Type B pancreatic cell (in vitro differentiated cells): ENCODE results near the gene DCAF4. TPM values are rescaled to one million over a fixed set of nuclear protein-coding genes. Genes with fewer than 3 reads are reported as not detected.

ENCODE experiments used
- DNase-seq: peaks from one replicate; pipeline ENCODE4 v3.0.0; 2021; ENCODE audit warnings: mixed read lengths; ENCODE audit not compliant: unreplicated experiment; ENCODE audit errors: extremely low spot score
- H3K27ac Mint-ChIP-seq: 2 replicates; pipeline ENCODE4 v1.8.0; 2021; ENCODE audit warnings: mild to moderate bottlenecking, mixed read lengths
- H3K27me3 Mint-ChIP-seq: 2 replicates; pipeline ENCODE4 v1.8.0; 2021; ENCODE audit warnings: mixed read lengths
- H3K36me3 Mint-ChIP-seq: 2 replicates; pipeline ENCODE4 v1.8.0; 2021; ENCODE audit warnings: mixed read lengths
- H3K4me1 Mint-ChIP-seq: one replicate; pipeline ENCODE4 v1.8.0; 2021; ENCODE audit warnings: mixed read lengths; ENCODE audit not compliant: unreplicated experiment
- H3K4me3 Mint-ChIP-seq: 2 replicates; pipeline ENCODE4 v1.8.0; 2021; ENCODE audit warnings: mild to moderate bottlenecking, mixed read lengths
- H3K9me3 Mint-ChIP-seq: 2 replicates; pipeline ENCODE4 v1.8.0; 2021; ENCODE audit warnings: mixed read lengths
- CTCF ChIP-seq: fragments of 200-600 bp; sonication (generic); conservative IDR thresholded peaks from 2 replicates; pipeline ENCODE4 v1.5.0; 2021; ENCODE audit warnings: antibody characterized with exemption, mild to moderate bottlenecking
- total RNA-seq: library from RNA; stranded (reverse); gene quantifications from 2 replicates; pipeline ENCODE4 v1.2.1, GENCODE V29; 2021; ENCODE audit warnings: low replicate concordance

DCAF4 gene
- total RNA-seq, 1 donor from 2014 or later = 17.9 TPM

GRCh38 chr14:72884386-72884785 is 41.9 kb upstream of the DCAF4 start:
- peaks cover 20% of the 10 kb centered on the region for H3K4me1 Mint-ChIP-seq

GRCh38 chr14:72887514-72887913 is 38.8 kb upstream of the DCAF4 start:
- Mint-ChIP-seq H3K4me3 (no peak overlapping the region), H3K36me3 (no peaks in the 10 kb centered on the region), H3K27me3 (peaks cover 61% of the 10 kb centered on the region), H3K4me1 (peaks cover 9% of the 10 kb centered on the region), H3K9me3 (no peaks in the 10 kb centered on the region), H3K27ac (no peak overlapping the region)
- no peak for TF ChIP-seq CTCF
- no peak for DNase-seq

More at GRCh38 chr14:72884386-72884785, 41.9 kb upstream of the DCAF4 start:
- Mint-ChIP-seq H3K27me3 (peaks cover 45% of the 10 kb centered on the region), H3K27ac (no peak overlapping the region), H3K4me3 (no peak overlapping the region), H3K36me3 (no peaks in the 10 kb centered on the region), H3K9me3 (no peaks in the 10 kb centered on the region)
- DNase-seq = no peak
- TF ChIP-seq CTCF = no peak

- TF ChIP-seq CTCF = no peak
- no peak for DNase-seq
- no peaks in the 10 kb centered on the region for H3K36me3 Mint-ChIP-seq
- H3K27me3 Mint-ChIP-seq = peaks cover 64% of the 10 kb centered on the region
- no peaks in the 10 kb centered on the region for H3K9me3 Mint-ChIP-seq
- H3K4me3 Mint-ChIP-seq = no peak overlapping the region
- no peak overlapping the region for H3K27ac Mint-ChIP-seq
- H3K4me1 Mint-ChIP-seq = peaks cover 4% of the 10 kb centered on the region
Measured at GRCh38 chr14:72888192-72888591, 38.1 kb upstream of the DCAF4 start.

- TF ChIP-seq CTCF = no peak
- H3K36me3 Mint-ChIP-seq = no peaks in the 10 kb centered on the region
- no peaks in the 10 kb centered on the region for H3K9me3 Mint-ChIP-seq
- no peak overlapping the region for H3K27ac Mint-ChIP-seq
- peaks cover 4% of the 10 kb centered on the region for H3K4me1 Mint-ChIP-seq
- no peak for DNase-seq
- H3K4me3 Mint-ChIP-seq = no peak overlapping the region
- H3K27me3 Mint-ChIP-seq = peaks cover 66% of the 10 kb centered on the region
Measured at GRCh38 chr14:72888636-72889201, 37.5 kb upstream of the DCAF4 start.

GRCh38 chr14:72889366-72889765 is 36.9 kb upstream of the DCAF4 start:
- Mint-ChIP-seq H3K9me3 (no peaks in the 10 kb centered on the region), H3K27ac (no peak overlapping the region), H3K4me1 (peaks cover 4% of the 10 kb centered on the region), H3K36me3 (no peaks in the 10 kb centered on the region), H3K4me3 (no peak overlapping the region), H3K27me3 (peaks cover 72% of the 10 kb centered on the region)
- no peak for DNase-seq
- TF ChIP-seq CTCF = no peak
